ENCODE results near the gene TPMT. TPM values are rescaled to one million over a fixed set of nuclear protein-coding genes. Genes with fewer than 3 reads are reported as not detected.

Gene TPMT
- total RNA-seq, 1 experiment from 2014 or later = 19.8 TPM

DNA sequence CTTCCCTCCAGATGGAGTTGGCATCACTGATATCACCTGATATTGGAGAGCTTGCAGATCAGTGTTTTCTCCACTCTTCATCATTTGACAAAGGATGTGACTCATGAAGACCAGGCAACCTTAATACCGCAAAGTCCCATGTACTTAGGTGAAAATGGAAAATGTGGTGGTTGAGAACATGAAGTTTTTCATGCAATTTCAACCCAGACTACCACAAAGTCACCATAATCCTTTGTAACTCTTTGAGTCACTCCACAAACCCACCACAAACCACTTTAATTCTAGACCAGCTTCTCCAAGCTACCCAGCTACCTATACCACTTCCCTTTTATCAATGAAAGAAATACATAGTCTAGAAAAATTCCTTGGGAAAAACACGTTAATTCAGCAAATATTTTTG is 39.5 kb downstream of the TPMT start:
- Histone ChIP-seq H3K9me2 (replicated peaks; ENCODE audit: low read length) (no peaks in the 10 kb centered on the region), H3K9me3 (ENCODE audit: low read length) (no peaks in the 10 kb centered on the region), H4K20me1 (ENCODE audit: low read length) (no peaks in the 10 kb centered on the region), H3K4me3 (ENCODE audit: low read length) (no peak overlapping the region), H3K4me2 (ENCODE audit: low read length) (no peak overlapping the region), H3K27me3 (ENCODE audit: low read length) (no peaks in the 10 kb centered on the region), H3K4me1 (ENCODE audit: insufficient read depth, low read length) (no peaks in the 10 kb centered on the region; the same call in 1 of the 2 replicates), H3K27ac (ENCODE audit: low read length) (no peak overlapping the region), H3F3A (ENCODE audit: low read length, unreplicated experiment) (no peaks in the 10 kb centered on the region), H3K79me2 (ENCODE audit: low read length) (no peaks in the 10 kb centered on the region), H2AFZ (ENCODE audit: low read length) (no peak overlapping the region), H3K9ac (ENCODE audit: low read length) (no peak overlapping the region), H3K36me3 (ENCODE audit: low read depth, low read length) (no peaks in the 10 kb centered on the region)
- intact Hi-C loops (cut with micrococcal nuclease) = no loop called here
- POLR2A ChIA-PET (ENCODE audit: unreplicated experiment) = no interaction called here
- BruUV-seq (replicated peaks) = no TSS peak
- peak; percentile 50 for DNase-seq
- CTCF ChIA-PET = no interaction called here
- TF ChIP-seq, protein P1, sequence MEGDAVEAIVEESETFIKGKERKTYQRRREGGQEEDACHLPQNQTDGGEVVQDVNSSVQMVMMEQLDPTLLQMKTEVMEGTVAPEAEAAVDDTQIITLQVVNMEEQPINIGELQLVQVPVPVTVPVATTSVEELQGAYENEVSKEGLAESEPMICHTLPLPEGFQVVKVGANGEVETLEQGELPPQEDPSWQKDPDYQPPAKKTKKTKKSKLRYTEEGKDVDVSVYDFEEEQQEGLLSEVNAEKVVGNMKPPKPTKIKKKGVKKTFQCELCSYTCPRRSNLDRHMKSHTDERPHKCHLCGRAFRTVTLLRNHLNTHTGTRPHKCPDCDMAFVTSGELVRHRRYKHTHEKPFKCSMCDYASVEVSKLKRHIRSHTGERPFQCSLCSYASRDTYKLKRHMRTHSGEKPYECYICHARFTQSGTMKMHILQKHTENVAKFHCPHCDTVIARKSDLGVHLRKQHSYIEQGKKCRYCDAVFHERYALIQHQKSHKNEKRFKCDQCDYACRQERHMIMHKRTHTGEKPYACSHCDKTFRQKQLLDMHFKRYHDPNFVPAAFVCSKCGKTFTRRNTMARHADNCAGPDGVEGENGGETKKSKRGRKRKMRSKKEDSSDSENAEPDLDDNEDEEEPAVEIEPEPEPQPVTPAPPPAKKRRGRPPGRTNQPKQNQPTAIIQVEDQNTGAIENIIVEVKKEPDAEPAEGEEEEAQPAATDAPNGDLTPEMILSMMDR (conservative IDR thresholded peaks at IDR 0.05; ENCODE audit: low read depth, low read length) = no peak
- TF ChIP-seq EZH2phosphoT487 (IDR thresholded peaks at IDR 0.05; ENCODE audit: borderline replicate concordance, low read length) (no peak), EZH2 (IDR thresholded peaks at IDR 0.05; ENCODE audit: low read length, unreplicated experiment) (no peak)
- ATAC-seq = peak; percentile 38; the same call in 1 of the 2 replicates

DNA sequence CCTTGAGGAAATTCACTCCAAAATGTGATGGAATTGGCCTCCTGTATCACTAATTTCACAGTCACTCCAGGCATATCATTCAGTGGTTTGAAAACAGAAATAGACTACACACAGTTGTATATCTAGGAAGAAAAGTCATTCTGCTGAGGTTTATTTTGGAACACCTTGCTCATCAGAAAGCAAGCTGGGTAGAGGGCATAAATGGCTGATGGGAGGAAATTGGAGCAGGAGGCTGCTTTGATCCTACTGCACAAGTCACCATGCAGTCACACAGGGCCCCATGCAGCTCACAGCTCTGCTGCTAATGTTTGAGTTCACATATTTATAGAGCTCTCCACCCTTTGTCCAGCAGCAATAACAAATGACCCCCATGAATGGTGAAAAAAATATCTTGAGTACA is 44.7 kb downstream of the TPMT start:
- H2AFZ ChIP-seq (ENCODE audit: low read length) = no peak overlapping the region
- no peaks in the 10 kb centered on the region; the same call in 1 of the 2 replicates for H3K4me1 ChIP-seq (ENCODE audit: insufficient read depth, low read length)
- H3K9me2 ChIP-seq (replicated peaks; ENCODE audit: low read length) = no peaks in the 10 kb centered on the region
- no peak overlapping the region for H3K27ac ChIP-seq (ENCODE audit: low read length)
- POLR2A ChIA-PET (ENCODE audit: unreplicated experiment) = interaction anchor here (0.7 kb wide), 1 partner anchor 53 kb away, joined by 4 read pairs; no protein-coding TSS in a partner anchor
- no peak overlapping the region for H3K9ac ChIP-seq (ENCODE audit: low read length)
- H3F3A ChIP-seq (ENCODE audit: low read length, unreplicated experiment) = no peaks in the 10 kb centered on the region
- BruUV-seq (replicated peaks) = no TSS peak
- H3K27me3 ChIP-seq (ENCODE audit: low read length) = no peaks in the 10 kb centered on the region
- TF ChIP-seq, protein P1 (conservative IDR thresholded peaks at IDR 0.05; ENCODE audit: low read depth, low read length) = no peak
- TF ChIP-seq EZH2 (IDR thresholded peaks at IDR 0.05; ENCODE audit: low read length, unreplicated experiment) (no peak), EZH2phosphoT487 (IDR thresholded peaks at IDR 0.05; ENCODE audit: borderline replicate concordance, low read length) (no peak)
- H3K9me3 ChIP-seq (ENCODE audit: low read length) = no peaks in the 10 kb centered on the region
- CTCF ChIA-PET = no interaction called here
- H3K79me2 ChIP-seq (ENCODE audit: low read length) = no peaks in the 10 kb centered on the region
- no peak for DNase-seq
- intact Hi-C loops (cut with micrococcal nuclease) = no loop called here
- H4K20me1 ChIP-seq (ENCODE audit: low read length) = no peaks in the 10 kb centered on the region
- no peak for ATAC-seq
- no peak overlapping the region for H3K4me2 ChIP-seq (ENCODE audit: low read length)
- no peaks in the 10 kb centered on the region for H3K36me3 ChIP-seq (ENCODE audit: low read depth, low read length)
- no peak overlapping the region for H3K4me3 ChIP-seq (ENCODE audit: low read length)

DNA sequence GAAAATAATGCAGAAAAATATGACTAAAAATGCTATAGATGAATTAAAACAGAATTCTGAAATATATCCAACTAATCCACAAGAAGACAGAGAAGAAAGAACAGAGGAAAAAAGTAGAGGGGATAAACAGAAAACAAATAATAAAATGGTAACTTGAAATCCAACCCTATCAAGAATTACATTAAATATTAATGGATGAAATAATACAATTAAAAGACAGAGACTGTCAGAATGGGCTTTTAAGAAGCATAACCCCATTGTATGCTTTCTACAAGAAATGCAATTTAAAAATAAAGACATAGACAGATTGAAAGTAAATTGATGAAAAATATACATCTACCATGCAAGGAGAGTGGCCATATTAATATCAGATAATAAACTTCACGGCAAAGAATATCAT is 47.8 kb downstream of the TPMT start:
- no peaks in the 10 kb centered on the region for H3K36me3 ChIP-seq (ENCODE audit: low read depth, low read length)
- H3K27me3 ChIP-seq (ENCODE audit: low read length) = no peaks in the 10 kb centered on the region
- no peak overlapping the region for H2AFZ ChIP-seq (ENCODE audit: low read length)
- TF ChIP-seq, protein P1 (conservative IDR thresholded peaks at IDR 0.05; ENCODE audit: low read depth, low read length) = no peak
- TF ChIP-seq EZH2 (IDR thresholded peaks at IDR 0.05; ENCODE audit: low read length, unreplicated experiment) (no peak), EZH2phosphoT487 (IDR thresholded peaks at IDR 0.05; ENCODE audit: borderline replicate concordance, low read length) (no peak)
- no peaks in the 10 kb centered on the region for H3K4me1 ChIP-seq (ENCODE audit: insufficient read depth, low read length)
- ATAC-seq (no peak), DNase-seq (no peak)
- no peaks in the 10 kb centered on the region for H3K79me2 ChIP-seq (ENCODE audit: low read length)
- H3K4me2 ChIP-seq (ENCODE audit: low read length) = no peak overlapping the region
- no peak overlapping the region for H3K9ac ChIP-seq (ENCODE audit: low read length)
- POLR2A ChIA-PET (ENCODE audit: unreplicated experiment) = no interaction called here
- no peaks in the 10 kb centered on the region for H3F3A ChIP-seq (ENCODE audit: low read length, unreplicated experiment)
- H3K9me3 ChIP-seq (ENCODE audit: low read length) = no peaks in the 10 kb centered on the region
- H3K27ac ChIP-seq (ENCODE audit: low read length) = no peak overlapping the region
- H3K4me3 ChIP-seq (ENCODE audit: low read length) = no peak overlapping the region
- intact Hi-C loops (cut with micrococcal nuclease) = no loop called here
- CTCF ChIA-PET = no interaction called here
- H3K9me2 ChIP-seq (replicated peaks; ENCODE audit: low read length) = no peaks in the 10 kb centered on the region
- no TSS peak for BruUV-seq (replicated peaks)
- H4K20me1 ChIP-seq (ENCODE audit: low read length) = no peaks in the 10 kb centered on the region

All from PC-3 (cell line).